GM21723 (cell line): Measurements from ENCODE around the gene USP43.

Experiments
- ATAC-seq: cut with Tn5 transposase; IDR thresholded peaks from one replicate; pipeline ENCODE4 v1.9.1; 2021; ENCODE audit warnings: mild to moderate bottlenecking, moderate library complexity; ENCODE audit not compliant: unreplicated experiment

USP43 gene

GRCh38 chr17:9771465-9771864 is 126.1 kb downstream of the USP43 start:
- ATAC-seq: no peak

- ATAC-seq: no peak
Measured at GRCh38 chr17:9772658-9773057, 127.3 kb downstream of the USP43 start.

- ATAC-seq: no peak
Measured at GRCh38 chr17:9776911-9777310, 131.6 kb downstream of the USP43 start.
